ENCODE data around the gene UBALD2.

DNA sequence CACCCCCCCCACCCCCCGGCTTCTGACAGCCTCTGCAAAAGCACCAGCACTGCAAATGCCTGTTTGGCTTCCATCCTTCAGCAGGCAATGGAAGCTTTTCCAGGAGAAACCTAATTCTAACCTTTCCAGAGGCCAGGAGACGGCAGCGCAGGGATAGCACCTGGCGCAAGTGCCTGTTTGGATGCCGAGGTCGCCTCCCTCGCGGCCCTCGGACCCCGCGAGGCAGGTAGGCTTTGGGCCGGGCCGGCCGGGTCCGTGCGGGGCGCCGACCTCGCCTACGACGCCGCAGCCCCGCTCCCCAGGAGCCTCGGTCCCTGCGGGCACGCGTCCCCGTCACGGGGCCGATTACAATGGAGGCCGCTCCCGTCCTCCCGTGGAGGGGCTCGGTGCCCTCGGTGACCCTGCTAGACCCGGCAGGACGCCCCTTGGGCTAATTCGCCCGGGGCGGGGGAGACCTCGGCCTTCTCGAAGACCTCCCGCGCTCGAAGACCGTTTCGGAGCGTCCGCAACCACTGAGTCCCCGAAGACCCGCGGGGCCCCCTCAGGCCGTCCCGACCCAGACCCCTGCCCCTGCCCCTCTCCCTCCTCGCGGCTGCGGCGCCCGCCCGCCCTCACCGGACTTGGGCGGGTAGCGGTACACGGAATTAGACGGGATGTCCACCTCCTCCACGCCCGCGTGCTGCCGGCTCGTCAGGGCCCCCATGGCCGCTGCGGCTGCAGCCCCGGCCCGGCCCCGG is 25.4 kb upstream of the UBALD2 start:
- no peak for TF ChIP-seq EZH2phosphoT487 (IDR thresholded peaks at IDR 0.05; ENCODE audit: low read length)
- no peak for TF ChIP-seq EZH2 (optimal IDR thresholded peaks at IDR 0.05; ENCODE audit: low read depth, low read length)
